DMS79 treated with DMSO at 0.1 percent for 48 hours (cell line): ENCODE results near the gene ZNF865.

Experiments used
- DNase-seq: peaks from one replicate; lab custom pipeline; 2025; lab: John Stamatoyannopoulos, UW

The ZNF865 gene

DNA sequence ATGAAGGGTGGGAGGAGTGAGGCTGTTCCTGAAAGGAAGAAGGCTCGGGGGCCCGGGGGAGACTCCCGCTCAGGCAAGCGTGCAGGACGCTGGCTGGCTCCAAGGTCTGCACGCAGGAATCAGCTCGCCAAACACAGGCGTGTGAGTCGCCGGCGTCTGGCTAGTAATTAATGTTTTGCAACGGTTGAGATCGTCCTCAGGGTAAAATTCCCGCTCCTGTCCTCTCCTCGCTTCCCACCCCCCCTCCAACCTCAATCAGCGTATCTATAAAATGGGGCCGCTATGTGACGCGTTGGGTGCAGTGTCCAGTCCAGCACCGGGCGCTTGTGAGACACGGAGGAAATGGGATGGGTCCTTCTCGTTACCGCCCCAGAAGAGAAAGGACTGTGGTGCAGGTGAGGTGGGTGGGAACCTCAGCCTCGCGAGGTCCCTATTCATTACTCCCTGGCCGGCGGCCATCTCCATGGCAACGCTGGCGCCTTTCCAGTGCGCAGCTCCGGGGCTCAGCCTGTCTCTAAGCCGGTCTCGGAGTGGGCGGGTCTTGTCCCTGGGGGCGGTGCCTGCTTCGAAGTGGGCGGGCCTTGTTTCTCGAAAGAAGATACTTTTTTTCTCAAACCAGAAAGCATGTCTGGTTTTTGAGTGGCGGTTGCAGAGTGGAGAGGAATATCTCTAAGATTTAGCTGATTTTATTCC lies 18.3 kb upstream of the ZNF865 start:
- peak; percentile 90 for DNase-seq

DNA sequence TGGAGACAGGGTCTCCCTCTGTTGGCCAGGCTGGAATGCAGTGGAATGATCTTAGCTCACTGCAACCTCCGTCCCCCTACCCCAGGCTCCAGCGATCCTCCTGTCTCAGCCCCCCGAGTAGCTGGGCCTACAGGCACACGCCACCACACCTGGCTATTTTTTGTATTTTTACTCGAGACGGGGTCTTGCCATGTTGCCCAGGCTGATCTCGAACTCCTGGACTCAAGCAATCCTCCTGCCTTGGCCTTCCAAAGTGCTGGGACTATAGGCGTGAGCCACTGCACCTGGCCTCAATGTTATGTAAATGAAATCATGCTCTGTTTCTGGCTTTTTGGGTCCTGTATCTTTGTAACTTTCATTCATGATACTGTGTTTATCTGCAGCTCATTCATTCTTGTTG lies 16.7 kb upstream of the ZNF865 start:
- no peak for DNase-seq

DNA sequence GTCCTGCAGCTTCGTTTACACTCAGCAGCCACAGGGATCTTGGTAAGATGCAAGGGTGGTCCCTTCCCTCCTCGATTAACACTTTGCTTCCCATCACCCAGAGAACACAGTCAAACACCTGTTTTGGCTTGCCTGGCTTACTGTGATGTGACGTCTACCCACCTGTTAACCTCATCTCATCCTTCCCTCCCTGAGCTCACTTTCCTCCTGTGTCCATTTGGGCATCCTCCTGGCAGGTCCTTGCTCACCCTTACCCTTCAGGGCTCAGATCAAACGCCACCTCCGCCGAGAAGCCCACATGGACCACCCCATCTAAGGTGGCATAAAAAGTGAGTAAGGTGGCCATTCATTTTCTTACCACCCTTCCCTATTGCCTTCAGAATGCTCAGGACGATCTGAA lies 15.3 kb upstream of the ZNF865 start:
- no peak for DNase-seq

DNA sequence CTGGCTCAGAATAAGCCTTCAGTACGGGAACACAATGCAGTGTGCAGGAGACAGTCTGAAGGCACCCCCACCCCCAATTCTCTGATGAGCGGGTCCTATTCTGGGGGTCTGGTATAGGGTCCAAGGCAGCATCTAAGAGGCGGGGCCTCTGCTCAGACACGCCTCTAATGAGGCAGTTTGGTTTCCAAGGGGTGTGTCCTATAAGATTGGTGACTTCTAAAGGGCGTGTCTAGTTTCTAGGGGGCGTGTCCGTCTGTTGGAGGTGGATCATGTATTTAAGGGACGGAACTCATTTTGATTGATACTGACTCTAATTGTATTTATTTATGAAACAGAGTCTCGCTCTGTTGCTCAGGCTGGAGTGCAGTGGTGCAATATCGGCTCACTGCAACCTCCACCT lies 14.8 kb upstream of the ZNF865 start:
- DNase-seq: no peak

DNA sequence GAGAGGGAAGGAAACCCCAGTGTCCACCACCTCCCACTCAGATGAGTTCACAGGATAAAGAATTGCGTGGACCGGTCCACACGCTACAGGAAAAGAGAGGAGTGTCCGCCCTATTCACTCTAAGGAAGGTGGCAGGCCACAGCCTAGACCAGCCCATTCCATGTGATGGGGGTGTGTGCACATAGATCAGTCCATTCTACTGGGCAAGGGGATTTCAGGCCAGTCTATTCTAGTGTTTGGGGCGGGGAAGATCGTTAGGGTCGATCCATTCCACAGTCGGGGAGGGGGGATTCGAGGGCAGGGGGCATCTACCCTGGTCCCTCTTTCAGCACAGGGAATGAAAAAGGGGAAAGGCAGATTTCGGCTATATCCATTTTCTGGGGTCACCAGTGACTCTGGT lies 13.9 kb upstream of the ZNF865 start:
- no peak for DNase-seq

DNA sequence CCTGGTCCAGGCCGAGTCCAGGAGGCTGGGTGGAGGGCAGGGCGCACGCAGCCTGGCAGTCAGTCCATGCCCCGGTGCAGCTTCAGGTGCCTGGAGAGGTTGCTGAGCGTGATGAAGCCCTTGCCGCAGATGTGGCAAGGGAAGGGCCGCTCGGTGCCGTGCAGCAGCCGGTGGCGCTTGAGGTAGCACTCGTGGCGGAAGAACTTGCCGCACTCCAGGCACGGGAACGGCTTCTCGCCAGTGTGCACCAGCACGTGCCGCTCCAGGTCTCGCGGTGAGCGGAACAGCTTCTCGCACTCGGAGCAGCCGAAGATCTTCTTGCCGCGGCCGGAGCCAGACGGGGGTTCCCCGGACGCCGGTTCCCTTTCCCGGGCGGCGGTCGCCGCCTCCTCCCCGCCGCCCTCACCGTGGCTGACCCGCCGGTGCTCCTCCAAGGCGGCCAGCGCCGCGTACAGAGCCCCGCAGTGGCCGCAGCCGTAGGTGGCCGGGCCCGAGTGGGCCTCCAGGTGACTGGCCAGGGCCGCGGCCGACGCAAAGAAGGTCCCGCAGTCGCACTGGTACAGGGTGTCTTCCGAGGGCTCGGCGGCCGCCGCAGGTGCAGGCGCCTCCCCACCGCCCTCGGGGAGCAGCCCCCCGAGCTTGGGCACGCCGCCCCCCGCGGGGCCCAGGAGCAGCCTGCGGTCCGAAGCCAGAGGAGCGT lies 12.9 kb upstream of the ZNF865 start:
- DNase-seq: no peak

DNA sequence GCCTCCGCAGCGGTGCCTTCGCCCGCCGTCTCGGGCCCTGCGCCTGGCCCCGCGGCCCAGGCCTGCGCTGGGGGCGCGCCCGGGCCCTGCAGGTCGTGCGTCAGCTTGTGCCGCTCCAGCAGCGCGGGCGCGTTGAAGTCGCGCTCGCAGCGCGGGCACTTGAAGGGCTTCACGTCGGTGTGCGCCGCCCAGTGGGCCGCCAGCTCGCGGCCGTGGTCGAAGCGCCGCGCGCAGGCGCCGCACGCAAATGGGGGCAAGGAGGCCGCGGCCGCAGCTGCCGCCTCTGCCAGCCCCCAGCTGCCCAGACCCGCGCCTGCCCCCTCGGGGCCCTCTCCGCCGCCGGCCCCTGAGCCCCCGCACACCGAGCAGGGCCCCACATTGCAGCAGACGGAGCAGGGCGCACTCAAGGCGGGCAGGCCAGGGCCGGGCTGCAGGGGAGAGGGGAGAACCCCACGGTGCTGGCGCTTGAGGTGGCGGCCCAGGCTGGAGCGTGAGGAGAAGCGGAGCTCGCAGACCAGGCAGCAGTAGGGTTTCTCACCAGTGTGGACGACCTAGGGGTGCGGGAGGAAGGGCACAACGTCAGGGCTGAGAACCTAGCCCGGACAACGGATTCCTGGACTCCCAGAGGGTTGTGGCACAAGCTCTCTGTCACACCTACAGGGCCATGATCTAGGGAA lies 12.2 kb upstream of the ZNF865 start:
- no peak for DNase-seq

DNA sequence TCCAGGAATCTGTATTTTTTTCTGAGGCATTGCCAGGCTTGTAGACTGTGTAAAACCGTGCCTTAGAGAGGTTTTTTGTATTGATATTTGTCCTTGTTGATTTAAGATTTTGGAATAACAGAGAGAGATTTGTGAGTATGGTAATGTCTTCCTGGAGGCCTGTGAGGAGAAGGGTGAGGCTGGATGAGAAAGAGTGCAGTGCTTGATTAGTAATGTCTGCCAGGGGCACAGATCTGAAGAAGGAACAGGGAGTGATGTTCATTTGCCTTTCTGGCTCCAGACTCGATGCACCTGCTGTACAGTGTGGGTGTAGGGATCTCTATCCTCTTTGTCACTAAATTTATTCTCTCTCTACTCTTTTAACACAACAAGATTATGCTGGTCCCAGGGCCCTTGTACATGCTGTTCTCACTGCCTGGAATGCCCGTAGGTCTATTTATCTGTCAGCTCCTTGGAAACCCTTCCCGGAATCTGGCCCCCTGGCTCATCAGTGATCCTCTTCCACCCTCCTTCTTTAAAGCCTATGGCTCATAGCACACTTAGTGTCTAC lies 10.4 kb upstream of the ZNF865 start:
- DNase-seq: no peak

DNA sequence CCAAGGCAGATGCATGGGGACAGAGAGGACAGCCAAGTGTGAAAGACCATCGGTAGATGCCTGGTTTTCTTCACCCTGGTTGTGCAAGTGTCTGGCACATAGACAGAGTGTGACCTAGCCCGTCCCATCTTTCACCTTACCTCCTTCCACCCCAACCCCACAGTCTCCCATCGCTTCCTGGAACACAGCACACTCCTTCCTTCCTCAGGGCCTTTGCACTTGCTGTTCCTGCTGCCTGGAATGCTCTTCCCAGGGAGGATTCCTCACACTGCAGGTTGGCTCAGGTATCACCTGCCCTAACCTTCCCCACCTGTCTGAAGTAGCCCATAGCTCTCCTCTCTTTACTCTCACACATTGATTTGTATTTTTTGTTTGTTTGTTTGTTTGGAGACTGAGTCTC lies 9.1 kb upstream of the ZNF865 start:
- no peak for DNase-seq

DNA sequence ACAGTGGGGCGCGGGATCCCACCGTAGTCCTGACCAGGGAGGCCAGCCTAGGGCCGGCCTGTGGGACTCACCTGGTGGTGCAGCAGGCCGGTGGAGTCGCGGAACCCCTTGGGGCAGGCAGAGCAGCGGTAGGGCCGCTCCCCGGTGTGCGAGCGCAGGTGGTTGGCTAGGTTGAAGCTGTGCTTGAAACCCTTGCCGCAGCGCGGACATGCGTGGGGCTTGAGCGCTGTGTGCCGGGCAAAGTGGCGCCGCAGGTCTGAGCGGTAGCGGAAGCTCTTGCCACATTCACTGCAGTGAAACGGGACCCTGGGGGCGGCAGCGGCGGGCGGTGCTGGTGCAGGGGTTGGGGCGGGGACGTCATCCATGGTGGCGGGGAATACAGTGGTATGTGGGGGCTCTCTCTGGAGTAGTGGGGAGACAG lies 7.9 kb upstream of the ZNF865 start:
- DNase-seq: no peak

DNA sequence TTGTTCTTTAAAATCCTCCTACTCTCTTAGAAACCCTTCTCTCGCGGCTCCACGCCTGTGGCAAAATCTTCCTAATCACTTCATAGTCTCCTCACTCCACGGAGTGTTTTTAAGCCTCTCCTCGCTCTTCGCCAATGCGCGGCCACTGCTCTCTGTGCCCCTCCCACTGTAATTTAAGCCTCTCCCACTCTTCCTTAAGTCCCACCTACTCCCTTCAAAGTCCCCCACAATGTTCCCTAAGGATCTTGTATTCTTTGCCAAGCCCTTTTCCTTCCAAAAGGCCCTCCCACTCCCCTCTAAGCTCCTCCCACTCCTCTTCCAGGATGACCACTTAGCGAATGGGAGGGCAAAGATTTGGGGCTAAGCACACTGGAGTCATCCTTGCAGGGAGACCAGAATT lies 7.4 kb upstream of the ZNF865 start:
- no peak for DNase-seq

DNA sequence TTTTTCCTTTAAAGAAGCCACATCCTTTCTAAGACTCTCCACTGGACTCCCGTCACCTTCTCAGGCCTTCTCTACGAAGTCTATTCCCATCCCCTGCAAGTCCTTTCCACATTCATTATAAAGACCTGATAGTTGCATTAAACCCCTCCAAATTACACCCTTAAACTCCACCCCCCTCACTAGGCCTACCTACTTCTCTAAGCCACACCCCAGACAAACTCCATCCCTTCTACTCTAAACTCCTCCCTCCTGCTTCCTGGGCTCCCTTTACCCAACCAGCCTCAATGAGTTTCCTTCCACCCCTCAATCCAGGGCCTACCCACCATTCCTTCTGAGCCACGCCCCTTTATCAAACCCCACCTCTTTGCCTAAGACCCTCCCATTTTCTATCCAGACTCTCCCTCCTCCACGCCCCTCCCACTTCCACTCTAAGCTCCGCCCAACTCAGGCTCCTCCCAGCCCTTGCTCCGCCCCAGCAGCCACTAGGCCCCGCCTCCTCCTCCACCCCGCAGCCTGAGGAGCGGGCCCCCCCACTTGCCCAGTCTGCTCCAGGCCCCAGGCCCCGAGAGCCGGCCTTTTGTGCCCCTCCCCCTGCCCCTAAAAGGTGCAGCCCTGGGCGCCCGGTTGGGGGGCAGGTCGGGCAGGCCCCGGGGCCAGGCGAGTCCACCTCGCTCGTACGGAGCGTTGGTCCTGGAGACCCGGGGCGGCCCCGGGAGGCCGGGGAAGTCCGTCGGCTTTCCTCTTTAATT lies 6.6 kb upstream of the ZNF865 start:
- DNase-seq: peak; percentile 88

DNA sequence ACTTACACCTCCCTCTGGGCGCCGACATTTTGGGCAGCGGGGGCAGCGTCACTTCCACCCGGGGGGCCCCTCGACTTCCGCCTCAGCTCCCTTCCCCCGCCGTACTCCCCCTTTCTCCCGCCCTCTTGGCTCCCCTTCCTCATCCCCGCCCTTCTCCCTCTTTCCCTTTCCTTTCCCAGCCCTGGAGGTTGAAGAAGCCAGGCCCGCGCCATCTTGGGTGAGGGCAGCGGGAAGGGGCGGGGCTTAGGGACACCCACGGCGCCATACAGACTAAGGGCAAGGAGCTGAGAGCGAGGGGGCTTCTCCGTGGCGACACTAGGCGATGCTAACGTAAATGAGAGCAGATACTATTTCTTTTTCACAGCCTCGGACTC lies 6.0 kb upstream of the ZNF865 start, which contains the start of gene FIZ1:
Gene FIZ1, minus strand, starts transcription at position 50 of the 374 bp plus-strand sequence. CDS start 1,652 bp downstream, outside the sequence.
- peak; percentile 98 for DNase-seq

DNA sequence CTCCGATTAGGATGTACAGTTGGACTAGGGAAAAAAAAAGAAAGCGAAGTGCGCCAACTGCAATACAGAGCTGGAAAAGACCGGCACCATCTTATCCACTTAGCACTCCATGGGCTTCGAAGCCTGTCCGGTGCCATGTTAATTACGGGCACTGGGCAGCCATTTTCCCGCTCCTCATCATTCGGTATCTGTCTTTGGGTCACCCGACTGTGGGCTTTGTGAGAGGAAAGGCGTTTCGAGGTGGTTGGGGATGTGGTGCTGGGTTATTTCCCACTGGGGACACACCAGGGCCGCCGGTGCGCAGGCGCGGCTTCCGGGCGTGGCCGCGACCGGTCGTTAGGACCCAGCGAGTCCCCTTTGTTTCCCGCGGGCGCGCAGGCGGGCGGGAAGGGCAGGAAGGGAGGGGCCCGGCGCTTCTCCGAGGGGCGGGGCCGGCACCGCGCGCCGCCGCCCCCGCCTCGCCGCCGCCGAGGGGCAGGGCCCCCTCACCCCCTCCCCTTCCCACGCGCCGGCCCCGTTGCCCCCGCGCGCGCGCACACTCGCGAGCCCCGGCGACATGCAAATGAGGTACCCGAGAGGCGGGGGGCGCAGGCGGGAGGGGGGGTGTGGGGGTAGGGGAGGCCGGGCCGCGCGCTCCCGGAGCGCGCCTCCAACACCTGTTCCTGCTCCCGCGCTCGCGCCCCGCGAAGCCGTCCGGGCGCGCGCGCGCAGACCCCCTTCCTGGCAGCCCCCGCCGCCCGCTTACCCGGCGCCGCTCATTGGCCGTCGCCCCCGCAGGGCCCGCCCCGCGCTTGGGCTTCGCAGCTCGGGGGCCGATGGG lies 5.4 kb upstream of the ZNF865 start, which contains the start of gene ZNF524:
Gene ZNF524, plus strand, starts transcription at position 447 of the 820 bp plus-strand sequence. CDS start 1,825 bp downstream, outside the sequence.
- peak; percentile 98 for DNase-seq

DNA sequence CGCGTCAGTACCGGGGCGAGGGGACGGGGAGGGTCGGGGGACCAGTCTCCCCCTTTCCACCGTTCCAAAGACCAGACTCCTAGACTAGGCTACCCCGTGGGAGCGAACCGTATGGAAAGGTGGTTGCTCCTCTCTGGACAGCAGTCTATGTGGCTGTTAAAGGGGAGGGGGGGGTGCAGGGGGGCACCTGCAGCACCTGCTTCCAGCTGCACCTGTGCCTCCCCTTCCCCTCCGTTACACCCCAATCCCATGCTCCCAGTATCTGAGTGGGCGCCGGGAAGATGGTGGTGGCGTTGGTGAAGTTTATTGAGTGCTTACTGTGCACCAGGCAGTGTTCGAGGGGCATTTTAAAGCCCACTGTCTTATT lies 4.8 kb upstream of the ZNF865 start:
- DNase-seq: peak; percentile 47

DNA sequence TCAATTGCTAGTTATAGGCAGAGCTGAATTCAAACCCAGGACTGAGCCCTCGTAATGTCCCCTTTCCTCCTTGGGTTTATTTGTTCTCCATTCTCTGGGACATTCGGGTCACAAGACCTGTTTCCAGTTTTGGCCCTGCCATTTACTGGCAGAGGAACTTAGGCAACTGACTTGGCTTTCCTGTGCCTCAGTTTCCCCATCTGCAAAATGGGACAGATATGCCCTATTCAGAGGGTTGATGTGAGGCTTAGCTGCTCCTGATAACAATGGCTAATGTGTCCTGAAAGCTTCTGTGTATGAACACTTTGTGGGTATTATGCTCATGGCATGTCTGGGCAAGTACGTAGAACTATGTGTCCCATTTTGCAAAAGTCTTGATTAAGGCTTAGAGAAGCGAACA lies 4.4 kb upstream of the ZNF865 start:
- no peak for DNase-seq

DNA sequence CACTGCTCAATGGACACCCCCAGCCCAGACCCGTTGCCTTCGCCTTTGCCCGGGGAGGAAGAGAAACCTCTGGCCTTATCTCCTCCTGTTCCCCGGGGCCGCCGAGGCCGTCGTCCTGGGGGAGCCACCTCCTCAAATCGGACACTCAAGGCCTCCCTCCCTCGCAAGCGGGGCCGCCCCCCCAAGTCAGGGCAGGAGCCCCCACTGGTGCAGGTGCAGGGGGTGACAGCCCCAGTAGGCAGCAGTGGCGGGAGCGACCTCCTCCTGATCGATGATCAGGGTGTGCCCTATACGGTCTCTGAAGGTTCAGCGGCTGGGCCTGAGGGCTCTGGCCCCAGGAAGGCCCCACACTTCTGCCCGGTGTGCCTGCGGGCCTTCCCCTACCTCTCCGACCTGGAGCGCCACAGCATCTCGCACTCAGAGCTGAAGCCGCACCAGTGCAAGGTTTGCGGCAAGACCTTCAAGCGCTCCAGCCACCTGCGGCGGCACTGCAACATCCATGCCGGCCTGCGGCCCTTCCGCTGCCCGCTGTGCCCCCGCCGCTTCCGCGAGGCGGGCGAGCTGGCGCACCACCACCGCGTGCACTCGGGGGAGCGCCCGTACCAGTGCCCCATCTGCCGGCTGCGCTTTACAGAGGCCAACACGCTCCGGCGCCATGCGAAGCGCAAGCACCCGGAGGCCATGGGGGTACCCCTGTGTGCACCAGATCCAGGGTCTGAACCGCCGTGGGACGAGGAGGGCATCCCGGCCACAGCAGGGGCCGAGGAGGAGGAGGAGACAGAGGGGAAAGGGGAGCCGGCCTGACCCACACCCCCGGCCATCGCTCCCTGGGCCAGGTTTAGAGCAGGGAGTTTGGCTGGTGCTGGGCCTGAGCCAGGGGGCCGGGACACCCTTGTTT lies 3.1 kb upstream of the ZNF865 start:
- DNase-seq: no peak

DNA sequence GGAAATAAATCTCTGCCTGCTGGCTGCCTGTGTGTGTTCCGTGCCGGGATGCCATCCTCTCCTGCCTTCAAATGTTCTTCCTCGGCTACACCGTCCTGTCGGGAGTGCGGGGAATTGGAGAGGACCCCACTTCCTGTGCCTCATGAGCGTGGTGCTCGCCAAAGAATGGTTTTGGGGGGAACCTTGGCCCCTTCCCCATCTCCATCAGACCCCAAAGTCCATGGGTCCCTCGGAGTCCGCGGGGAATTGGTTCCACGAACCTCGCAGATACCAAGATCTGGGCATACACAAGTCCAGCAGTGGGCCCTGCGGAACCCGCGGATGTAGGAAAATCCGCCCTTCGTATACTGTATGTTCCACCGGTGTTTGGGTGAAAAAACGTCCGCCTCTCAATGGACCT lies 2.3 kb upstream of the ZNF865 start:
- DNase-seq: no peak

DNA sequence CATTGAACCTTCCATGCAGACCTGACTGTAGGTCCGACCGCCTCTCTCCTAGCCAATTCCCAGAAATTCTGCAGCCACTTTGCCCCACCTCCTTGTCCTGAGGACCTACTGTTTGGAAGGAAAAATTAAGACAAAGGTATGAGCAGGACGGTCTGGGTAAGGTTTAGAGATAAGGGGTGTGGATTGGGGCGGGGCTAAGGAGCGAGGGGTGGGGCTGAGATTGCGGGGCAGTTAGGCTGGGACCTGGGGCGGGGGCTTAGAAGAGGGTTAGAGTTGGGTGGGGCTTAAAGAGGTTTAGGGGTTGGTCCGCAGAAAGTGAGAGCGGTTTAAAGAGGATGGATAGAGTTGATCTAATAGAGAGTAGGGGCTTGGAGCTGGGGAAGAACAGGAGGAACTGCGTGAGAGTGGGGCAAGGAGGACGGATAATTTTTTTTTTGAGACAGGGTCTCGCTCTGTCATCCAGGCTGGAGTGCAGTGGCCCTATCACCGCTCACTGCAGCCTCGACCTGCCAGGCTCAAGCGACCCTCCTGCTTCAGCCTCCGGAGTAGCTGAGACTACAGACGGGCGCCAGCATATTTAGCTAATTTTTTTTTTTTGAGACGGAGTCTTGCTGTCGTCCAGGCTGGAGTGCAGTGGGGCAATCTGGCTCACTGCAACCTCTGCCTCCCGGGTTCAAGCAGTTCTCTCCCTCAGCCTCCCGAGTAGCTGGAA lies 1.7 kb upstream of the ZNF865 start:
- DNase-seq: no peak
